ENCODE data around the gene PRMT5.

DNA sequence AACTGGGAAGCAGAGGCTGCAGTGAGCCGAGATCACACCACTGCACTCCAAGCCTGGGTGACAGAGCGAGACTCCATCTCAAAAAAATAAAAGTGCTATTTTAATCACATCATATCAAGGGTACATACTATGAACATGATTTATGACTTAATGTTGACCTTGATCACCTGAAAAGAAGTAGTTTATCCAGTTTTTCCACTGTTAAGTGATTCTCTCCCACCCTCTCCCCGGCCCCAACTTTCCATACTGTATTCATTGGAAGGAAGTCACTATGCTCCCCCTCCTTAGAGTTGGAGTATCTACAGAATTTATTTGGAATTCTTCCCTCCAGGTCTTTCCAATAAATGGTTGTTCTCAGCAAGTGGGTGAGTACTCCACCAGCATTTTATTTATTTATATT lies 3.0 kb upstream of the PRMT5 start:
- TF ChIP-seq, protein P1, sequence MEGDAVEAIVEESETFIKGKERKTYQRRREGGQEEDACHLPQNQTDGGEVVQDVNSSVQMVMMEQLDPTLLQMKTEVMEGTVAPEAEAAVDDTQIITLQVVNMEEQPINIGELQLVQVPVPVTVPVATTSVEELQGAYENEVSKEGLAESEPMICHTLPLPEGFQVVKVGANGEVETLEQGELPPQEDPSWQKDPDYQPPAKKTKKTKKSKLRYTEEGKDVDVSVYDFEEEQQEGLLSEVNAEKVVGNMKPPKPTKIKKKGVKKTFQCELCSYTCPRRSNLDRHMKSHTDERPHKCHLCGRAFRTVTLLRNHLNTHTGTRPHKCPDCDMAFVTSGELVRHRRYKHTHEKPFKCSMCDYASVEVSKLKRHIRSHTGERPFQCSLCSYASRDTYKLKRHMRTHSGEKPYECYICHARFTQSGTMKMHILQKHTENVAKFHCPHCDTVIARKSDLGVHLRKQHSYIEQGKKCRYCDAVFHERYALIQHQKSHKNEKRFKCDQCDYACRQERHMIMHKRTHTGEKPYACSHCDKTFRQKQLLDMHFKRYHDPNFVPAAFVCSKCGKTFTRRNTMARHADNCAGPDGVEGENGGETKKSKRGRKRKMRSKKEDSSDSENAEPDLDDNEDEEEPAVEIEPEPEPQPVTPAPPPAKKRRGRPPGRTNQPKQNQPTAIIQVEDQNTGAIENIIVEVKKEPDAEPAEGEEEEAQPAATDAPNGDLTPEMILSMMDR (IDR thresholded peaks at IDR 0.05), result no peak
- TF ChIP-seq POLR2A (IDR thresholded peaks at IDR 0.05), result no peak

Data from lower leg skin (tissue), 3 donors.